ENCODE data around the gene TTYH1.

- TF ChIP-seq, protein P1, sequence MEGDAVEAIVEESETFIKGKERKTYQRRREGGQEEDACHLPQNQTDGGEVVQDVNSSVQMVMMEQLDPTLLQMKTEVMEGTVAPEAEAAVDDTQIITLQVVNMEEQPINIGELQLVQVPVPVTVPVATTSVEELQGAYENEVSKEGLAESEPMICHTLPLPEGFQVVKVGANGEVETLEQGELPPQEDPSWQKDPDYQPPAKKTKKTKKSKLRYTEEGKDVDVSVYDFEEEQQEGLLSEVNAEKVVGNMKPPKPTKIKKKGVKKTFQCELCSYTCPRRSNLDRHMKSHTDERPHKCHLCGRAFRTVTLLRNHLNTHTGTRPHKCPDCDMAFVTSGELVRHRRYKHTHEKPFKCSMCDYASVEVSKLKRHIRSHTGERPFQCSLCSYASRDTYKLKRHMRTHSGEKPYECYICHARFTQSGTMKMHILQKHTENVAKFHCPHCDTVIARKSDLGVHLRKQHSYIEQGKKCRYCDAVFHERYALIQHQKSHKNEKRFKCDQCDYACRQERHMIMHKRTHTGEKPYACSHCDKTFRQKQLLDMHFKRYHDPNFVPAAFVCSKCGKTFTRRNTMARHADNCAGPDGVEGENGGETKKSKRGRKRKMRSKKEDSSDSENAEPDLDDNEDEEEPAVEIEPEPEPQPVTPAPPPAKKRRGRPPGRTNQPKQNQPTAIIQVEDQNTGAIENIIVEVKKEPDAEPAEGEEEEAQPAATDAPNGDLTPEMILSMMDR (conservative IDR thresholded peaks at IDR 0.05; ENCODE audit: low read depth, low read length): no peak
- TF ChIP-seq POLR2A (IDR thresholded peaks at IDR 0.05; ENCODE audit: low read depth, low read length): no peak
- no peak for TF ChIP-seq FOS (IDR thresholded peaks at IDR 0.05; ENCODE audit: low read depth, low read length)
- no peak for TF ChIP-seq SMC3 (IDR thresholded peaks at IDR 0.05; ENCODE audit: low read depth, low read length)
- no peak for TF ChIP-seq USF2 (IDR thresholded peaks at IDR 0.05; ENCODE audit: low read depth, low read length)
- TF ChIP-seq BHLHE40 (IDR thresholded peaks at IDR 0.05; ENCODE audit: low read depth, low read length): no peak
- TF ChIP-seq MAFK (IDR thresholded peaks at IDR 0.05; ENCODE audit: low read depth, low read length): no peak
- TF ChIP-seq RCOR1 (IDR thresholded peaks at IDR 0.05; ENCODE audit: insufficient replicate concordance, low read length): no peak
- no peak for TF ChIP-seq CEBPB (IDR thresholded peaks at IDR 0.05; ENCODE audit: low read depth, low read length)
- no peak for TF ChIP-seq CHD1 (IDR thresholded peaks at IDR 0.05; ENCODE audit: low read depth, low read length)
Observed at GRCh38 chr19:54369082-54369687, 46.1 kb upstream of the TTYH1 start.

All from IMR-90 (cell line).